ENCODE measurements around the gene OBI1. TPM values are rescaled to one million over a fixed set of nuclear protein-coding genes. Genes with fewer than 3 reads are reported as not detected.

The OBI1 gene
- total RNA-seq, 2 donors from 2014 or later, result 7.9 to 20.4 TPM

DNA sequence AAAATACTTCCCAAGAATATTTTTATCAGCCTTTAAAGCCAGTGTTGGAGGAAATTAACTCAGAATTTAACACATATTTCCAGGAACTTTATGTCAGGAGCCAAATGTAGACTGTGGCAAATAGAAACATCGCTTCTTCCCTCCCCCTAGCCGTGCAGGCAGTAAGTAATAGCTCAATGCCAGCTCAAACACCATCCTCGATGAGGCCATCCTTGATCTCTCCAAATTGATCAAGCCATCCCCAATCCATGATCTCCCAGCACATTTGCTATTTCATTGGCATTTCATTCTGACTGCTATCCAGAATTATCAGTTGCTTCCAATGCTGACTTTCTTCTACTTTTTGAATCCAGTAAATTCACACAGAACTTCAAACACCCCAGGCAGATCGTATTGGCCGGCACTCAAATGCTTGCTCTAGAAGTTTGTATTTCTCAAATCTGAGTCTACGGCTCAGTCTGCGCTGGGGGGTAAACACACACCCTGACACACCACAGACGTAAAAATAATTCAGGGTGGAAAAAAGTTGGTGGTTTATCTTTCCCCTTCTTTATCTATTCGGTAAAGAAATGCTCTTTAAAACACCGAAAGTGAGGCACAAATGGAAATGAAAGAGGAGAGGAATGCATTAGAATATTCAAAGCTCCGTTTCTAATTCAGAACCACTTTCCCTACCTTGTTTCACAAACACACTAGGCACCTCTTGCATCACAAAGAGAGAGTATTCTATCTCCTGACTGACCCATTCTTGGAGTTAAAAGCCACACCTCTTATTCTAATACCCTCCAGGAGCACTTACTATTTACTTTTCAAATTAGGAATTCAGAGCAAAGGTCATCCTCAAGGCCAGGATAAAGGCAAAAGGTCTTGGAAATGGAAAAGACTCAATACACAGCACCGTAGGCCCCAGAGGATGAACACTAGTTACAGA, 991 bp downstream of the OBI1 start:
- 7% methylated on average over 12 of the region's 12 CpGs for WGBS

GRCh38 chr13:78655906-78656305, 3.0 kb downstream of the OBI1 start:
- peaks cover 6% of the 10 kb centered on the region for H3K4me1 ChIP-seq (replicated peaks)
- H3K27ac ChIP-seq, result no peak overlapping the region
- H3K27me3 ChIP-seq (replicated peaks; ENCODE audit: insufficient read depth), result no peaks in the 10 kb centered on the region
- H3K36me3 ChIP-seq, result no peaks in the 10 kb centered on the region
- H3K4me3 ChIP-seq, result no peak overlapping the region
- no peak for DNase-seq (ENCODE audit: low spot score)
- intact Hi-C loops (cut with DNase I), result no loop called here
- H3K9me3 ChIP-seq, result no peaks in the 10 kb centered on the region
- TF ChIP-seq POLR2AphosphoS5 (IDR thresholded peaks at IDR 0.05), result no peak
- no peak for TF ChIP-seq POLR2A (IDR thresholded peaks at IDR 0.05)
- TF ChIP-seq, protein P1, sequence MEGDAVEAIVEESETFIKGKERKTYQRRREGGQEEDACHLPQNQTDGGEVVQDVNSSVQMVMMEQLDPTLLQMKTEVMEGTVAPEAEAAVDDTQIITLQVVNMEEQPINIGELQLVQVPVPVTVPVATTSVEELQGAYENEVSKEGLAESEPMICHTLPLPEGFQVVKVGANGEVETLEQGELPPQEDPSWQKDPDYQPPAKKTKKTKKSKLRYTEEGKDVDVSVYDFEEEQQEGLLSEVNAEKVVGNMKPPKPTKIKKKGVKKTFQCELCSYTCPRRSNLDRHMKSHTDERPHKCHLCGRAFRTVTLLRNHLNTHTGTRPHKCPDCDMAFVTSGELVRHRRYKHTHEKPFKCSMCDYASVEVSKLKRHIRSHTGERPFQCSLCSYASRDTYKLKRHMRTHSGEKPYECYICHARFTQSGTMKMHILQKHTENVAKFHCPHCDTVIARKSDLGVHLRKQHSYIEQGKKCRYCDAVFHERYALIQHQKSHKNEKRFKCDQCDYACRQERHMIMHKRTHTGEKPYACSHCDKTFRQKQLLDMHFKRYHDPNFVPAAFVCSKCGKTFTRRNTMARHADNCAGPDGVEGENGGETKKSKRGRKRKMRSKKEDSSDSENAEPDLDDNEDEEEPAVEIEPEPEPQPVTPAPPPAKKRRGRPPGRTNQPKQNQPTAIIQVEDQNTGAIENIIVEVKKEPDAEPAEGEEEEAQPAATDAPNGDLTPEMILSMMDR (IDR thresholded peaks at IDR 0.05), result no peak

More for the DNA sequence above, 991 bp downstream of the OBI1 start:
- Histone ChIP-seq H3K4me1 (replicated peaks) (peaks cover 6% of the 10 kb centered on the region), H3K27me3 (replicated peaks; ENCODE audit: insufficient read depth) (no peaks in the 10 kb centered on the region), H3K4me3 (peak overlapping the region; percentile 69), H3K27ac (peak overlapping the region in 1 of 2 donors; percentile 55), H3K36me3 (no peaks in the 10 kb centered on the region), H3K9me3 (no peaks in the 10 kb centered on the region)
- intact Hi-C loops (cut with DNase I), result no loop called here
- DNase-seq (ENCODE audit: low spot score), result no peak
- TF ChIP-seq POLR2A (IDR thresholded peaks at IDR 0.05) (no peak), POLR2AphosphoS5 (IDR thresholded peaks at IDR 0.05) (no peak)
- TF ChIP-seq, protein P1 (IDR thresholded peaks at IDR 0.05), result no peak

DNA sequence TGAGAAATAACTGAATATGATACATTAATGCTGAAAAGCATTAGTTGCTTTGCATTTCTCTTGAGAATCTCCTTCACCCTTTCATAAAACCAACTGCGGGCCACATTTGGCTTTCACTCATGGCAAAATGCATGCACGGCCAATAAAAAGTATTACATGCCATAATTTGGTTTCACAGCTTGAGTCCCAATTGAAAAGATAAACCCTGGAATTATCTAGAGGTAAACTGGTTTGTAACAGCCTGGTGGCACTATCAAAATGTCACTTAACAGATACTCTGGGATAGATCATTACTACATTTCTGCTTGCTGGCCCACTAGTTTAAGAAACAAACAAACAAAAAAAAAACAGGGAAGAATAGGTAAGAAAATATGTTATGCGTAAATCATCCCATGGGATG, 3.9 kb downstream of the OBI1 start:
- no peak for DNase-seq (ENCODE audit: low spot score)
- Histone ChIP-seq H3K36me3 (no peaks in the 10 kb centered on the region), H3K4me1 (replicated peaks) (peaks cover 6% of the 10 kb centered on the region), H3K27ac (no peak overlapping the region), H3K27me3 (replicated peaks; ENCODE audit: insufficient read depth) (no peaks in the 10 kb centered on the region), H3K9me3 (no peaks in the 10 kb centered on the region), H3K4me3 (no peak overlapping the region)
- 94% methylated on average over 3 of the region's 3 CpGs for WGBS
- TF ChIP-seq, protein P1 (IDR thresholded peaks at IDR 0.05), result no peak
- TF ChIP-seq POLR2AphosphoS5 (IDR thresholded peaks at IDR 0.05) (no peak), POLR2A (IDR thresholded peaks at IDR 0.05) (no peak)
- intact Hi-C loops (cut with DNase I), result no loop called here

GRCh38 chr13:78652651-78653050, 6.3 kb downstream of the OBI1 start:
- Histone ChIP-seq H3K27me3 (replicated peaks; ENCODE audit: insufficient read depth) (no peaks in the 10 kb centered on the region), H3K27ac (no peak overlapping the region), H3K4me1 (replicated peaks) (peaks cover 2% of the 10 kb centered on the region), H3K9me3 (no peaks in the 10 kb centered on the region), H3K36me3 (no peaks in the 10 kb centered on the region), H3K4me3 (no peak overlapping the region)
- WGBS, result 94% methylated on average over 1 of the region's 1 CpG
- TF ChIP-seq POLR2A (IDR thresholded peaks at IDR 0.05) (no peak), POLR2AphosphoS5 (IDR thresholded peaks at IDR 0.05) (no peak)
- TF ChIP-seq, protein P1 (IDR thresholded peaks at IDR 0.05), result no peak
- DNase-seq (ENCODE audit: low spot score), result no peak
- intact Hi-C loops (cut with DNase I), result no loop called here

GRCh38 chr13:78650717-78651083, 8.3 kb downstream of the OBI1 start:
- DNase-seq (ENCODE audit: low spot score), result no peak
- Histone ChIP-seq H3K9me3 (no peaks in the 10 kb centered on the region), H3K27me3 (replicated peaks; ENCODE audit: insufficient read depth) (no peaks in the 10 kb centered on the region), H3K4me1 (replicated peaks) (no peaks in the 10 kb centered on the region), H3K27ac (no peak overlapping the region), H3K4me3 (no peak overlapping the region), H3K36me3 (no peaks in the 10 kb centered on the region)
- 90% methylated on average over 2 of the region's 2 CpGs for WGBS
- TF ChIP-seq POLR2A (IDR thresholded peaks at IDR 0.05), result no peak
- TF ChIP-seq, protein P1 (IDR thresholded peaks at IDR 0.05), result no peak
- no peak for TF ChIP-seq POLR2AphosphoS5 (IDR thresholded peaks at IDR 0.05)
- intact Hi-C loops (cut with DNase I), result no loop called here
